LoVo (cell line): ENCODE results near the gene CFAP97D2.
"Not testable (repeated sequence)": the region's sequence is repeated elsewhere in the genome, so short reads cannot be mapped to it uniquely, and the experiment has no call there.

ENCODE experiments used
- DNase-seq: peaks from one replicate; pipeline ENCODE4 v3.0.0-alpha.2; 2016; ENCODE audit warnings: low spot score

The CFAP97D2 gene

DNA sequence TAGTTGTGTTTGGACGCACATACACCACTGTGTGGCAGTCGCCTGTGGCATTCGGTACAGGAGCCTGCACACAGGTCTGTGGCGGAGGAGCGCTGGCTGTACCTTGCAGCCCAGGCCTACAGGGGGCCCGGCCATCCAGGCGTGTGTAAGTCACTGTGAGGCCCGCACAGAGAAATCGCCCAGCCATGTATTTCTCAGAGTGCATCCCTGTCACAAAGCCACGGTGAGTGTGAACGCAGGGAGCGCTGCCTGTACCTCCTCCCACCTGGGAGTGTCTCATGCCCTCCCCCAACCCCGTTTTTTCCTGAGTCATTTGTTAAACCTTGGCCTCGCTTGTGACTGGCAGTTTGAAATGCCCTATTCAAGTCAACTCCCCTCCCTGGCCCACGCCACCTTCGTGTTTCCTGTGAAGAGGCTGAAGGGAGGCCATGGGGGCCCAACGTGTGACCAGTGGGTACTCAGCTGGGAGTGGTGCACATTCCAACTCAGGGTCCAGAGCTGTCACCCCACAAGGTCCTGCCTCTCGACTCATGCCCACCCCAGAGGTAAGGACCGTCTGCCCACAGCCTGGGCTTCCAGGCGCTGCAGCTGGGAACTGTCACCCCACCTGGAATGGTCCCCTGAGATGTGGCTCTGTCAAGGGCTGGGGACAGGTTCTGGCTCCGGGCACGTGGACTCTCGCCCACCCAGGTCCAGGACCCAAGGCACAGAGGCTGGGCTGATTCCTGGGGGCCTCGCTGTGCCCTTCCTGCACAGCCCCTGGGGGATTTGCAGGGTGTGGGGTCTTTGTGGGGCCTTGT, 35.1 kb upstream of the CFAP97D2 start:
- DNase-seq: no peak

GRCh38 chr13:114144606-114145244, 34.3 kb upstream of the CFAP97D2 start:
- DNase-seq: no peak

GRCh38 chr13:114145256-114145655, 33.8 kb upstream of the CFAP97D2 start:
- no peak for DNase-seq

DNA sequence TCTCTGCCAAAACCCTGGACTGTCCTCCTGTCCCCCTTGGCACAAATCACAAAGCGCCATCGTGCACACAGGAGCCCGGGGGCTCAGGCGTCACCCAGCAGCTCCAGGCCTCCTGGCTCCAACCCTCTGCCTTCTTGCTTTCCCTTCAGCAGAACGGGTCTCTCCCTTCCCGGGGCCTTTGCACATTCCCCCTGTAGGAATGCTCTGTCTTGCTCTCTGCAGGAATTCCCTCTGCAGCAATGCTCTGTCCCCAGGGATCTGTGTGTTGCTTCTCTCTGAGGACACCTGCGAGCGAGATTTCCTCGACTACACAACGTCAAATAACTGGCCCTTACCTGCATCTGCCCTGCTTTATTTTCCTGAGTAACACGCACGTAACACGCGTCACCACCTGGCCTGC, 33.3 kb upstream of the CFAP97D2 start:
- DNase-seq: no peak

DNA sequence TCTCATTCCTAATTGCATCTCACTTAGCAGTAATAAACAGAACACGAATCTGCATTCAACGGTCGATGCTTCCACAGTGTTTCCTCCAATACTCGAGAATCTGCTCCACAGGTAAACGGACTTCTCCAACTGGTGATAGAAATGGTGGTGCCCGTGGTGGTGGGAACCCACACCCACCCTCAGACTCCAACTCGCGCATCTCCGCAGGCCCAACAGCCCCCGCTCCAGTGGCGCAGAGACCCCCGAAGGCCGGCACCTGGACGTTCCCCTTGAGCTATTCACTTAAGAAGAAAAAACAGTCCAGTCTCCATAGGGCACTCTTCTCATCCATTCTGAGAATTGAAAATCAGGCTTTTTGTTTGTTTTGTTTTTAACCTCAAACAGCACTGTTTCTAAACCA, 32.9 kb upstream of the CFAP97D2 start:
- DNase-seq: no peak

DNA sequence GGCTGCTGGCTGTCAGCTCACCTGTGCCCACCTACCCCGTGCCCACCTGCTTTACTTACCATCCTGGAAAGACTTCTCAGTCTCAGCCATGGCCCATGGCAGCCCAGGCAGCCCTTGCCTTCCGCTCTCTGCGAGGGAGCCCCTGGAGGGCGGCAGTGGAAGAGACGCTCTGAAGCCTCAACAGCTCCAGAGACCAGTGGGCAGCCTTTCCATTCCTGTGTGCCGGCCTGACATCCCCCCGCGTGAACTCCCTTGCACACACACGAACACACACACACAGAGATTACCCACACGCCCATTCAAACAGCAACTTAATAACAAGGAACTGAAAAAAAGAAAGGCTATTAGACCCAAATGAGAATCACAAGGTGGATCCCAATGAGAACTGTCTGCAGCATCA, 32.4 kb upstream of the CFAP97D2 start:
- no peak for DNase-seq

- DNase-seq: no peak
Measured at GRCh38 chr13:114147803-114148520, 31.1 kb upstream of the CFAP97D2 start.

GRCh38 chr13:114148521-114148855, 30.6 kb upstream of the CFAP97D2 start:
- DNase-seq: no peak

GRCh38 chr13:114148886-114149285, 30.2 kb upstream of the CFAP97D2 start:
- not testable (repeated sequence) for DNase-seq

DNA sequence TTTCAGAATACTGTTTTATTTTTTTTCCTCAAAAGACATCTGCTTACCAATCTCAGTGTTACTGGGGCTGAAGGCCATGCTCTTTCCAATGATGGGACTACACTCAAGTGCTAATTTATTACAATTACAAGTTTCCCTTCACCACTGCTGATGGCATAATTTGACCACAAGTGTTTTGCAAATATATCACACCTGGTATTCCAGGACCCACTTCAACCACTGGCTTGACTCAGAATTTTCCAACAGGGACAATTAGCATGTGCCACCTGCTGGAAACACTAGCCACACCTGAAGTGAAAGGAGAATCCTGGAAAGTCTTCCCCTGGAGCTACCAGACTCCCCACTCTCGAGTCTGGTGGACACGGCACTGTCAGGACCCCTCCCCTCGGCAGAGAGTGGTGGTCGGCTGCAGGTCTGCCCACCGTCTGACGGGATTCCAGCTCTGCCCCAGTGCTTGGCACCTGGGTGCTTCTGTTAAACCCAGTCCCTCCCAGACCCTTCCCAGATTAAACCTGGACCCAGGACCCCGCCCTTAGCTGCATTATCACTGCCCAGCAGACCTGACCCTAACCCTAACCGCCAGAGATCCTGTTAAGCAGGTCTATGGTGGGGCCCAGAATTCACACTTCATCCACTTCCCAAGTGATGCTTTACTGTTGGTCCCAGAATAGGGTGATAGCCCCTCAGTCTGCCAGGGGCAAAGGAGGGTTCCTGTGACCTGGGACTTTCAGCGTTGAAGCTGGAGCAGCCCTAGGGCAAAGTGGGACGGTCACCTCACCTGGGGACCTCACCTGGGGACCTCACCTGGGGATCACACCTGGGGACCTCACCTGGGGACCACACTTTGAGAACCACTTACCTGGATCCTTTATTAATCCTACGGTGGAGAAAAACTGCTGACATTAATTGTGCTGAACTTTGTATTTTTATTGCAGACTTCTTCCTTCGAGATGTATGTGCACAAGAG, 29.0 kb upstream of the CFAP97D2 start:
- no peak for DNase-seq

GRCh38 chr13:114151031-114151430, 28.0 kb upstream of the CFAP97D2 start:
- no peak for DNase-seq

GRCh38 chr13:114151565-114152284, 27.3 kb upstream of the CFAP97D2 start:
- DNase-seq: peak; percentile 86

DNA sequence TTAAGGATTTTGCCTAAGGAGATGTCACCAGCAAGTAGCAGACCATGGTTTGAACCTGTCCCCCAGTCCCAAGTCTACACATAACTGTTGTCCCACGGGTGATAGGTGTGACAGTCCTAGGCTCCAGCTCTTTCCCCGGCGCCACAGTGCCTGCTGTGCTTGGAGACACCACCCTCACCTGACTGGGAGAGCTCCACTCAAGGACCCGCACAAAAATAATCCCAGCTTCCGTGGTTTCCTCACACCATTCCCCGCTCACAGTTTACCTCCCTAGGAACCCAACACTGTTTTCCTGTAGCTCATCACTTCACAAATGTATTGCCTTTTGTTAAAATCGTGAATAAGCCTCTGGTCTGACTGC, 26.8 kb upstream of the CFAP97D2 start:
- DNase-seq: no peak

- no peak for DNase-seq
Measured at GRCh38 chr13:114152831-114153371, 26.2 kb upstream of the CFAP97D2 start.

DNA sequence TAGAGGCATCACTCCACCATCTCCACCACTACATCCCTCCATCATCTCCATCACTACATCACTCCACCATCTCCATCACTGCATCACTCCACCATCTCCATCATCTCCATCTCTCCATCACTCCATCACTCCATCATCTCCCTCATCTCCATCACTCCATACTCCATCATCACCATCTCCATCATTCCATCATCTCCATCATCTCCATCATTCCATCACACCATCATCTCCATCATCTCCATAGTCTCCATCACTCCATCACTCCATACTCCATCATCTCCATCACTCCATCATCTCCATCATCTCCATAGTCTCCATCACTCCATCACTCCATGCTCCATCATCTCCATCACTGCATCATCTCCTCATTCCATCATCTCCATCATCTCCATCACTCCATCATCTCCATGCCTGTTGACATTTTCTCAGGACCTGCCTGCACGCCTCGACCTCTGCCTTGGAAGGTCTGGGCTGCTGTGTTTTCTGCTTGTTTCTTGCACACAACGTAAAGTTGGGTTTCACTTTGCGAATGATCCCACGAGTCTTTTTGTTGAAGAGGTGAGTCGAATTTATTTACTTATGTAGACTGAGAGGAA, 25.5 kb upstream of the CFAP97D2 start:
- no peak for DNase-seq

GRCh38 chr13:114154476-114154875, 24.6 kb upstream of the CFAP97D2 start:
- DNase-seq: no peak

DNA sequence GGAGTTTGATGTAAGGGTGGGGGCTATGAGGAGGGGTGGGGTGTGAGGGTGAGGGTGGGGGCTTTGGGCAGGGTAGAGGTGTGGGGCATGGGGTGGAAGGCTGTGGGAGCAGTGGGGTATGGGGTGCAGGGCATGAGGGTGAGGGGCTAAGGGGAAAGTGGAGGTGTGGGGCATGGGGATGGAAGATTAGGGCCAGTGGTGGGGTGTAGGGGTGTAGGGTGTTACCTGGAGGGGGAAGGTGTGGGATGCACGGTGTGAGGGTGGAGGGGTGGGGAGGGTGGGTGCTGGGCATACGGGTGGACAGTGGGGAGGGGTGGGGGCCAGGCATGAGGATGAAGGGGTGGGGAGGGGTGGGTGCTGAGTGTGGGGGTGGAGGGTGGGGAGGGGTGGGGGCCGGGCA, 23.7 kb upstream of the CFAP97D2 start:
- DNase-seq: no peak

DNA sequence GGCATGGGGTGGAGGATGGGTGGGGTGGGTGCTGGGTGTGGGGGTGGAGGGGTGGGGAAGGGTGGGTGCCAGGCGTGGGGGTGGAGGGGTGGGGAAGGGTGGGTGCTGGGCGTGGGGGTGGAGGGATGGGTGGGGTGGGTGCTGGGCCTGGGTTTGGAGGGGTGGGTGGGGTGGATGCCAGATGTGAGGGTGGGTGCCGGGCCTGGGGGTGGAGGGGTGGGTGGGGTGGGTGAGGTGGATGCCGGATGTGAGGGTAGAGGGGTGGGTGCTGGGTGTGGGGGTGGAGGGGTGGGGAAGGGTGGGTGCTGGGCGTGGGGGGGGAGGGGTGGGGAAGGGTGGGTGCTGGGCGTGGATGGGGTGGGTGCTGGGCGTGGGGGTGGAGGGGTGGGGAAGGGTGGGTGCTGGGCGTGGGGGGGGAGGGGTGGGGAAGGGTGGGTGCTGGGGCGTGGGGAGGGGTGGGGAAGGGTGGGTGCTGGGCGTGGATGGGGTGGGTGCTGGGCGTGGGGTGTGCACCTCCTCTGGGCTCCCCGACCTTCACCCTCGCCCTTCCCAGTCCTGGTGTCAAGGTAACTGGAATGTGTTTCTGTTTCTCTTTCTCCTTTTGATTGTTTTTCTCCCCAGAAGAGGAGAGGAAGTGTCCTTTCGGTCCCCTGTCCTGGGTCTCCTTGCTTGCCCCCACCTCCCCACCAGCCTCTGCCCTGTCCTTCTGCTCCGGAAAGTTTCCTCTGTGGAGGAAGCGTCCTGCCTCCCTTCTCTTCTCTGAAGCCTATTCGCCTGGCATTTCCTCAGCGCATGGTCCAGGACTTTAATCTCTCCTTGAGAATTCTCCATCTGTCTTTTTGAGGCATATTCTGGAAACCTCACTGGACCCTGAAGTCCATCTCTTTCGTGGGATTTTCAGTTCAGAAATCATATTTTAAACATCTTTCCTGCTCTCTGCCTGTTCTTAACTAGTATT, 22.9 kb upstream of the CFAP97D2 start:
- DNase-seq: no peak

DNA sequence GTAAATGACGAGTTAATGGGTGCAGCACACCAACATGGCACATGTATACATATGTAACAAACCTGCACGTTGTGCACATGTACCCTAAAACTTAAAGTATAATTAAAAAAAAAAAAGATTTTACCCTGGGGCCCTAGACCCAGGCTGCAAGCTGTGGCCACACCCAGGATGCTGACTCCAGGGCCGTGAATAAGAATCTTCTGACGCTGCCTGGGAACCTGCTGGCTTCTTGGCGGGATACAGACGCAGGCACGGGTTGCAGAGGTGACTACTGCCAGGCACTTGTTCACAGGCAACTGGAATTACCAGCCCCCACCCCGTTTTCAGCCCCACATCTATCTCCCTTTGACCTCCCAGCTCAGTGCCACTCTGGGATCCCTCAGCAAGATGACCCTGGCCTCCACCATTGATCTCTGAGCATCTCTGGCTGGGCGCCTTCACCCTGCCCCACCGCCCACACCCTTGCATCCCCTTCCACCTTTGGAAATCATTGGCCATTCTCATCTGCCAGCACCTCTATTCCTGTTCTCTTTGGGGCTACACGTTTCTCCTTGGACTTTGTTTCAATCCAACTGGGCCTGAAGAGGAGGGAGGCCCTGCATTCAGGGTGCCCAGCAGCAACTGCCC, 21.1 kb upstream of the CFAP97D2 start:
- no peak for DNase-seq
